A673 (cell line): ENCODE data around the gene RALB.

ENCODE experiments used
- CTCF ChIP-seq: fragments of 300-800, 200-600 bp; sonication (generic); conservative IDR thresholded peaks from 2 replicates; pipeline ENCODE4 v1.5.1; 2017; ENCODE audit warnings: low read depth, mild to moderate bottlenecking, antibody characterized with exemption, low read length, moderate library complexity, mixed read lengths
- EZH2 ChIP-seq: fragments of 200-600 bp; sonication (generic); IDR thresholded peaks from 2 replicates; pipeline ENCODE4 v1.6.1; 2017; ENCODE audit warnings: borderline replicate concordance, low read depth, mild to moderate bottlenecking, mixed read lengths, antibody characterized with exemption, low read length; ENCODE audit not compliant: poor library complexity, severe bottlenecking

- TF ChIP-seq EZH2: no peak
- TF ChIP-seq CTCF: peak; percentile 35
Observed at GRCh38 chr2:120289221-120289906, 36.7 kb downstream of the RALB start.
